SU-DHL-6 (cell line): ENCODE data around the gene UCHL1.

Experiments used
- H2AFZ ChIP-seq: fragments of 200-600 bp; sonication (generic); 2 replicates; pipeline ENCODE4 v1.6.1; 2014; ENCODE audit warnings: low read depth, mild to moderate bottlenecking, moderate library complexity, mixed read lengths, antibody characterized with exemption, low read length; ENCODE audit not compliant: severe bottlenecking
- H3F3A ChIP-seq: fragments of 200-600 bp; shearing (Covaris generic); 2 replicates; pipeline ENCODE4 v1.6.0; 2016; ENCODE audit warnings: antibody characterized with exemption, mild to moderate bottlenecking; ENCODE audit not compliant: insufficient read depth
- H3K27ac ChIP-seq: fragments of 200-600 bp; sonication (generic); 2 replicates; pipeline ENCODE4 v1.5.1; 2016; ENCODE audit warnings: low read depth, mild to moderate bottlenecking, low read length, moderate library complexity, mixed read lengths
- H3K27me3 ChIP-seq: fragments of 200-600 bp; sonication (generic), shearing (Covaris generic); 2 replicates; pipeline ENCODE4 v1.6.0; 2014; ENCODE audit warnings: mild to moderate bottlenecking, low read length
- H3K36me3 ChIP-seq: fragments of 200-600 bp; sonication (generic); 2 replicates; pipeline ENCODE4 v1.6.1; 2014; ENCODE audit warnings: mild to moderate bottlenecking, low read length, mixed read lengths
- H3K4me2 ChIP-seq: fragments of 300-600, 200-600 bp; shearing (Covaris generic), sonication (generic); 2 replicates; pipeline ENCODE4 v1.6.0; 2014; ENCODE audit warnings: low read length, low read depth, mild to moderate bottlenecking; ENCODE audit not compliant: poor library complexity, severe bottlenecking
- H3K4me3 ChIP-seq: fragments of 200-600 bp; sonication (generic); 2 replicates; pipeline ENCODE4 v1.5.1; 2014; ENCODE audit warnings: antibody characterized with exemption, low read length, mild to moderate bottlenecking, mixed read lengths; ENCODE audit not compliant: insufficient read depth, poor library complexity, severe bottlenecking
- H3K79me2 ChIP-seq: fragments of 200-600 bp; sonication (generic); 2 replicates; pipeline ENCODE4 v1.6.1; 2014; ENCODE audit warnings: mild to moderate bottlenecking, low read length, moderate library complexity; ENCODE audit not compliant: insufficient read depth
- H3K9ac ChIP-seq: fragments of 200-600 bp; sonication (generic); 2 replicates; pipeline ENCODE4 v1.7.0; 2014; ENCODE audit warnings: mild to moderate bottlenecking, low read length
- H3K9me2 ChIP-seq: fragments of 200-600 bp; sonication (generic); replicated peaks from 2 replicates; pipeline ENCODE4 v1.6.1; 2014; ENCODE audit warnings: low read length; ENCODE audit not compliant: insufficient read depth
- H3K9me3 ChIP-seq: fragments of 200-600 bp; sonication (generic); 2 replicates; pipeline ENCODE4 v1.6.1; 2014; ENCODE audit warnings: low read length, mixed read lengths; ENCODE audit not compliant: insufficient read depth
- H4K20me1 ChIP-seq: fragments of 200-600 bp; sonication (generic); 2 replicates; pipeline ENCODE4 v1.6.1; 2014; ENCODE audit warnings: low read depth, mild to moderate bottlenecking, antibody characterized with exemption, low read length, moderate library complexity, mixed read lengths
- CTCF ChIP-seq: fragments of 200-600 bp; sonication (generic); IDR thresholded peaks from one replicate; pipeline ENCODE4 v1.5.1; 2017; ENCODE audit warnings: antibody characterized with exemption, mild to moderate bottlenecking, low read length, moderate library complexity; ENCODE audit not compliant: insufficient read depth, poor library complexity, severe bottlenecking
- EZH2phosphoT487 ChIP-seq: fragments of 200-600 bp; sonication (generic), shearing (Covaris generic); conservative IDR thresholded peaks from 2 replicates; pipeline ENCODE4 v1.6.1; 2018; ENCODE audit warnings: mild to moderate bottlenecking, antibody characterized with exemption, low read length, moderate library complexity, mixed read lengths

The UCHL1 gene

GRCh38 chr4:41264212-41264611 lies 7.5 kb downstream of the UCHL1 start:
- Histone ChIP-seq H3K4me3 (no peak overlapping the region), H3K27ac (no peak overlapping the region), H3K9me2 (no peaks in the 10 kb centered on the region), H3K9me3 (no peaks in the 10 kb centered on the region), H3K27me3 (no peaks in the 10 kb centered on the region), H2AFZ (no peak overlapping the region), H3K9ac (no peak overlapping the region), H3K4me2 (no peak overlapping the region), H3F3A (no peaks in the 10 kb centered on the region), H3K36me3 (0 out of 2 replicates have a peak, but pooled peaks cover 4% of the 10 kb centered on the region), H4K20me1 (no peaks in the 10 kb centered on the region), H3K79me2 (0 out of 2 replicates have a peak, but pooled peaks cover under 1% of the 10 kb centered on the region)
- no peak for TF ChIP-seq CTCF
- no peak for TF ChIP-seq EZH2phosphoT487

- Histone ChIP-seq H3K4me3 (no peak overlapping the region), H3K9me2 (no peaks in the 10 kb centered on the region), H3K27me3 (no peaks in the 10 kb centered on the region), H3K36me3 (0 out of 2 replicates have a peak, but pooled peaks cover 4% of the 10 kb centered on the region), H3K9ac (no peak overlapping the region), H4K20me1 (no peaks in the 10 kb centered on the region), H3K79me2 (no peaks in the 10 kb centered on the region), H3K9me3 (no peaks in the 10 kb centered on the region), H3K4me2 (no peak overlapping the region), H2AFZ (no peak overlapping the region), H3K27ac (no peak overlapping the region), H3F3A (no peaks in the 10 kb centered on the region)
- no peak for TF ChIP-seq CTCF
- no peak for TF ChIP-seq EZH2phosphoT487
Measured at GRCh38 chr4:41267997-41268396, 11.3 kb downstream of the UCHL1 start.

- no peak overlapping the region for H3K4me3 ChIP-seq
- no peaks in the 10 kb centered on the region for H3K27me3 ChIP-seq
- H3K27ac ChIP-seq: no peak overlapping the region
- no peaks in the 10 kb centered on the region for H3K9me2 ChIP-seq
- no peaks in the 10 kb centered on the region for H3K79me2 ChIP-seq
- TF ChIP-seq EZH2phosphoT487 (no peak), CTCF (no peak)
- no peak overlapping the region for H3K9ac ChIP-seq
- H3K9me3 ChIP-seq: no peaks in the 10 kb centered on the region
- H3K36me3 ChIP-seq: 0 out of 2 replicates have a peak, but pooled peaks cover 4% of the 10 kb centered on the region
- no peak overlapping the region for H2AFZ ChIP-seq
- no peaks in the 10 kb centered on the region for H4K20me1 ChIP-seq
- no peak overlapping the region for H3K4me2 ChIP-seq
- no peaks in the 10 kb centered on the region for H3F3A ChIP-seq
Measured at GRCh38 chr4:41268721-41269517, 12.2 kb downstream of the UCHL1 start.
